GM23338 (cell line): ENCODE results near the gene SFMBT2. TPM values are rescaled to one million over a fixed set of nuclear protein-coding genes. Genes with fewer than 3 reads are reported as not detected.
"Not testable (repeated sequence)": the region's sequence is repeated elsewhere in the genome, so short reads cannot be mapped to it uniquely, and the experiment has no call there.

Experiments used
- ATAC-seq: fragments of 200-7000 bp; cut with Tn5 transposase; 3 replicates; pipeline ENCODE4 v1.9.1; 2020
- DNase-seq: peaks from one replicate; pipeline ENCODE4 v3.0.0-alpha.2; 2015; ENCODE audit warnings: low spot score
- H2AFZ ChIP-seq: fragments of 200-600 bp; sonication (generic); 2 replicates; pipeline ENCODE4 v1.8.0; 2016; ENCODE audit warnings: antibody characterized with exemption, mild to moderate bottlenecking, moderate library complexity
- H3F3A ChIP-seq: fragments of 200-600 bp; sonication (generic); replicated peaks from 2 replicates; pipeline ENCODE4 v1.8.0; 2017; ENCODE audit warnings: antibody characterized with exemption, mixed run types, low read depth
- H3K27ac ChIP-seq: fragments of 200-600 bp; sonication (generic); 2 replicates; pipeline ENCODE4 v1.6.1; 2016; ENCODE audit warnings: low read depth
- H3K27me3 ChIP-seq: fragments of 200-600 bp; sonication (generic); 2 replicates; pipeline ENCODE4 v1.8.0; 2016; ENCODE audit warnings: mild to moderate bottlenecking, mixed run types, moderate library complexity; ENCODE audit not compliant: insufficient read depth
- H3K36me3 ChIP-seq: fragments of 200-600 bp; sonication (generic); 2 replicates; pipeline ENCODE4 v1.8.0; 2016; ENCODE audit warnings: mild to moderate bottlenecking; ENCODE audit not compliant: insufficient read depth
- H3K4me1 ChIP-seq: fragments of 200-600 bp; sonication (generic); 2 replicates; pipeline ENCODE4 v1.8.0; 2016; ENCODE audit warnings: mild to moderate bottlenecking, moderate library complexity; ENCODE audit not compliant: insufficient read depth
- H3K4me2 ChIP-seq: fragments of 200-600 bp; sonication (generic); 2 replicates; pipeline ENCODE4 v1.7.1; 2017; ENCODE audit warnings: mixed run types
- H3K4me3 ChIP-seq: fragments of 200-600 bp; sonication (generic); 2 replicates; pipeline ENCODE4 v1.6.1; 2016; ENCODE audit warnings: mixed run types
- H3K79me2 ChIP-seq: fragments of 200-600 bp; sonication (generic); replicated peaks from 2 replicates; pipeline ENCODE4 v1.8.0; 2017; ENCODE audit warnings: mild to moderate bottlenecking; ENCODE audit not compliant: insufficient read depth
- H3K9me2 ChIP-seq: fragments of 200-600 bp; sonication (generic); 2 replicates; pipeline ENCODE4 v1.8.0; 2017; ENCODE audit not compliant: insufficient read depth
- H4K20me1 ChIP-seq: fragments of 200-600 bp; sonication (generic); replicated peaks from 2 replicates; pipeline ENCODE4 v1.8.0; 2017; ENCODE audit warnings: mild to moderate bottlenecking; ENCODE audit not compliant: insufficient read depth
- H3K27ac Mint-ChIP-seq: 2 replicates; pipeline ENCODE4 v1.8.0; 2020; ENCODE audit warnings: inconsistent platforms, mild to moderate bottlenecking, moderate library complexity, mixed read lengths
- H3K27me3 Mint-ChIP-seq: 3 replicates; pipeline ENCODE4 v1.8.0; 2022; ENCODE audit warnings: low read depth, mild to moderate bottlenecking, moderate library complexity, mixed read lengths, inconsistent platforms; ENCODE audit not compliant: insufficient read depth, poor library complexity
- H3K36me3 Mint-ChIP-seq: 3 replicates; pipeline ENCODE4 v1.8.0; 2021; ENCODE audit warnings: low read depth, mild to moderate bottlenecking, inconsistent platforms, moderate library complexity, mixed read lengths
- H3K4me1 Mint-ChIP-seq: 3 replicates; pipeline ENCODE4 v1.8.0; 2020; ENCODE audit warnings: mild to moderate bottlenecking, inconsistent platforms, mixed read lengths
- H3K4me3 Mint-ChIP-seq: 3 replicates; pipeline ENCODE4 v1.8.0; 2021; ENCODE audit warnings: moderate library complexity, mild to moderate bottlenecking, inconsistent platforms, mixed read lengths
- H3K9me3 Mint-ChIP-seq: 3 replicates; pipeline ENCODE4 v1.8.0; 2020; ENCODE audit warnings: moderate library complexity, mild to moderate bottlenecking, inconsistent platforms, mixed read lengths
- CREB1 ChIP-seq: fragments of 250-450 bp; sonication (Bioruptor Pico); IDR thresholded peaks from 2 replicates; pipeline ENCODE4 v1.5.0; 2020; ENCODE audit warnings: low read depth, mild to moderate bottlenecking, moderate library complexity
- CTCF ChIP-seq, 2 experiments: fragments of 200-600 bp in 1 of 2; sonication (generic) in 1 of 2; conservative IDR thresholded peaks; 2 replicates each; pipeline versions ENCODE4 v1.5.1 to v1.6.1; 2016 to 2017; ENCODE audit warnings: antibody characterized with exemption in 2 of 2, low read depth in 2 of 2, mild to moderate bottlenecking in 2 of 2, moderate library complexity in 1 of 2
- JUNB ChIP-seq: IDR thresholded peaks from one replicate; pipeline ENCODE4 v1.6.1; 2016; ENCODE audit warnings: antibody characterized with exemption; ENCODE audit not compliant: unreplicated experiment
- NANOG ChIP-seq: IDR thresholded peaks from 2 replicates; pipeline ENCODE4 v1.6.1; 2016; ENCODE audit warnings: antibody characterized with exemption, borderline replicate concordance
- POLR2AphosphoS5 ChIP-seq: IDR thresholded peaks from 2 replicates; pipeline ENCODE4 v1.6.1; 2016; ENCODE audit warnings: antibody characterized with exemption, low read depth
- ZNF114 ChIP-seq: fragments of 250-450 bp; sonication (Bioruptor Pico); IDR thresholded peaks from 2 replicates; pipeline ENCODE4 v1.5.0; 2020; ENCODE audit warnings: mild to moderate bottlenecking, moderate library complexity
- polyA plus RNA-seq: library from polyadenylated mRNA; unstranded; fragments of >200 nt; fragmentation: Nextera tagmentation; extraction: Ambion mirVana; gene quantifications from 2 replicates; pipeline ENCODE4 v1.2.1, GENCODE V29; 2016
- total RNA-seq: library from RNA; depleted of rRNA; stranded (reverse); fragments of >200 nt; shearing (Covaris generic); gene quantifications from 2 replicates; pipeline ENCODE4 v1.2.3, GENCODE V29; 2014

The SFMBT2 gene
- total and polyA plus RNA-seq, 2 experiments from 2014 or later = 2.7 to 6.7 TPM

- H3K27me3 ChIP-seq, H3K27me3 Mint-ChIP-seq, H3K36me3 Mint-ChIP-seq, H3K4me3 Mint-ChIP-seq, H3F3A ChIP-seq, H3K9me3 Mint-ChIP-seq, H3K36me3 ChIP-seq, H3K4me1 ChIP-seq, DNase-seq, H3K4me1 Mint-ChIP-seq, H3K4me3 ChIP-seq, H4K20me1 ChIP-seq, ATAC-seq, H3K9me2 ChIP-seq, H3K27ac Mint-ChIP-seq, H3K79me2 ChIP-seq, H2AFZ ChIP-seq, H3K4me2 ChIP-seq, H3K27ac ChIP-seq: not testable (repeated sequence)
These were observed 228.5 kb downstream of the SFMBT2 start for GRCh38 chr10:7182327-7182726.

- H3K36me3 Mint-ChIP-seq = peaks cover 9% of the 10 kb centered on the region; the same call in 2 of the 3 replicates
- H3K27me3 Mint-ChIP-seq = peaks cover 3% of the 10 kb centered on the region
- H3K4me3 Mint-ChIP-seq = no peak overlapping the region
These were observed 229.4 kb downstream of the SFMBT2 start for GRCh38 chr10:7181420-7181819.

GRCh38 chr10:7179536-7179935 is 231.3 kb downstream of the SFMBT2 start:
- Histone ChIP-seq H3F3A (no peaks in the 10 kb centered on the region), H3K79me2 (no peaks in the 10 kb centered on the region), H4K20me1 (no peaks in the 10 kb centered on the region), H2AFZ (no peak overlapping the region), H3K4me3 (no peak overlapping the region), H3K36me3 (no peaks in the 10 kb centered on the region; the same call in 1 of the 2 replicates), H3K9me2 (0 out of 2 replicates have a peak, but pooled peaks cover 7% of the 10 kb centered on the region), H3K27ac (no peak overlapping the region), H3K4me1 (no peaks in the 10 kb centered on the region), H3K27me3 (no peaks in the 10 kb centered on the region), H3K4me2 (no peak overlapping the region)
- Mint-ChIP-seq H3K27me3 (peaks cover 3% of the 10 kb centered on the region), H3K4me3 (no peak overlapping the region), H3K27ac (no peak overlapping the region), H3K4me1 (no peaks in the 10 kb centered on the region), H3K36me3 (peaks cover 27% of the 10 kb centered on the region), H3K9me3 (peaks cover 18% of the 10 kb centered on the region)
- DNase-seq (no peak), ATAC-seq (no peak)
- no peak for TF ChIP-seq POLR2AphosphoS5
- TF ChIP-seq JUNB = no peak

More at GRCh38 chr10:7181420-7181819, 229.4 kb downstream of the SFMBT2 start:
- Histone ChIP-seq H3K27ac (no peak overlapping the region), H3K36me3 (no peaks in the 10 kb centered on the region), H4K20me1 (no peaks in the 10 kb centered on the region), H3K4me1 (no peaks in the 10 kb centered on the region), H3K27me3 (no peaks in the 10 kb centered on the region), H3F3A (no peaks in the 10 kb centered on the region), H3K79me2 (no peaks in the 10 kb centered on the region), H2AFZ (no peak overlapping the region), H3K9me2 (0 out of 2 replicates have a peak, but pooled peaks cover 7% of the 10 kb centered on the region), H3K4me2 (no peak overlapping the region), H3K4me3 (no peak overlapping the region)
- no peaks in the 10 kb centered on the region for H3K4me1 Mint-ChIP-seq
- ATAC-seq = no peak
- no peak for TF ChIP-seq CREB1
- no peak for TF ChIP-seq NANOG
- TF ChIP-seq CTCF (conservative IDR thresholded peaks at IDR 0.05; ENCODE audit: low read depth in 2 of 2) = no peak
- no peak for TF ChIP-seq JUNB
- no peak for TF ChIP-seq ZNF114
- H3K27ac Mint-ChIP-seq = no peak overlapping the region
- DNase-seq = no peak
- peaks cover 3% of the 10 kb centered on the region; the same call in 2 of the 3 replicates for H3K9me3 Mint-ChIP-seq
